ENCODE measurements around the gene USP6NL. TPM values are rescaled to one million over a fixed set of nuclear protein-coding genes. Genes with fewer than 3 reads are reported as not detected.

The USP6NL gene
- total RNA-seq, 1 experiment from 2014 or later: 21.4 TPM

GRCh38 chr10:11513727-11514126 lies 97.7 kb downstream of the USP6NL start (continued):
- TF ChIP-seq ZNF425 (CRISPR knock-in tag; conservative IDR thresholded peaks at IDR 0.05): no peak
- TF ChIP-seq GABPB1 (CRISPR knock-in tag; IDR thresholded peaks at IDR 0.05): no peak
- TF ChIP-seq CREB1 (CRISPR knock-in tag; IDR thresholded peaks at IDR 0.05): no peak
- TF ChIP-seq ZMAT4 (CRISPR knock-in tag; IDR thresholded peaks at IDR 0.05): no peak
- TF ChIP-seq MXD4 (CRISPR knock-in tag; IDR thresholded peaks at IDR 0.05; ENCODE audit: borderline replicate concordance): no peak
- TF ChIP-seq PRRX2 (CRISPR knock-in tag; IDR thresholded peaks at IDR 0.05): no peak
- TF ChIP-seq MYBL2 (CRISPR knock-in tag; IDR thresholded peaks at IDR 0.05): no peak
- TF ChIP-seq NFYB (CRISPR knock-in tag; conservative IDR thresholded peaks at IDR 0.05; ENCODE audit: low read depth): no peak

GRCh38 chr10:11512596-11512995 lies 98.9 kb downstream of the USP6NL start:
- Mint-ChIP-seq H3K27ac (no peak overlapping the region), H3K36me3 (no peaks in the 10 kb centered on the region), H3K27me3 (ENCODE audit: low read depth) (no peaks in the 10 kb centered on the region), H3K4me1 (peaks cover 18% of the 10 kb centered on the region), H3K4me3 (no peak overlapping the region), H3K9me3 (no peaks in the 10 kb centered on the region)
- TF ChIP-seq ERG (CRISPR knock-in tag; IDR thresholded peaks at IDR 0.05) (no peak), JUN (CRISPR knock-in tag; IDR thresholded peaks at IDR 0.05) (no peak), CREB1 (CRISPR knock-in tag; IDR thresholded peaks at IDR 0.05) (no peak), MLX (CRISPR knock-in tag; IDR thresholded peaks at IDR 0.05) (no peak), IRF1 (CRISPR knock-in tag; IDR thresholded peaks at IDR 0.05) (no peak), CREM (CRISPR knock-in tag; IDR thresholded peaks at IDR 0.05) (no peak), SOX15 (CRISPR knock-in tag; IDR thresholded peaks at IDR 0.05) (no peak), KAT7 (CRISPR knock-in tag; IDR thresholded peaks at IDR 0.05; ENCODE audit: borderline replicate concordance) (no peak), ZMAT4 (CRISPR knock-in tag; IDR thresholded peaks at IDR 0.05) (no peak), FOXJ3 (CRISPR knock-in tag; IDR thresholded peaks at IDR 0.05; ENCODE audit: borderline replicate concordance) (no peak), CTCF (IDR thresholded peaks at IDR 0.05) (no peak), FOXP1 (CRISPR knock-in tag; IDR thresholded peaks at IDR 0.05; ENCODE audit: borderline replicate concordance) (no peak)
- ChIA-PET CTCF (no interaction called here), POLR2A (no interaction called here)
- ATAC-seq (no peak), DNase-seq (ENCODE audit: low spot score) (no peak)
